ENCODE data around the gene PDHX. TPM values are rescaled to one million over a fixed set of nuclear protein-coding genes. Genes with fewer than 3 reads are reported as not detected.
A peak's percentile ranks its signal among the peaks of the same experiment; 100 is the strongest.

The PDHX gene
- total and polyA plus RNA-seq, 11 donors, result 74.0 to 204 (median 127) TPM

DNA sequence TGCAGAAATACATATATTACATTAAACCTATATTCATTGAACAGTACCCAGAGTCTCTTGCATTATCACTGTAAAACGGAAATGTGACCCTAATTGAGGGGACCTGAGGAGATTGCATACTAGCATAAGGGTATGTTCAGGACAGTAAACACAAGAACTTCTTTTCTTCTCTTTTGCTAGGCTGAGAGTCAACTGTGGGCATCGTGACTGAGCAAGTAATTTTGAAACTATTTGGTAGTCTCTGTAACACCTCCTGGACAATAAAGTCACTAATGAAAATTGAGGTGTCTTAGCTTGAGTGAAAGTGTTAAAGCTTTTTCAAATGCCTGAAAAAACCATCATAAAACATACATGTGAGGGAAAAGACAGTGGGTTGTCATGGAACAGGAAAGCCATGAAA lies 90.9 kb downstream of the PDHX start:
- Histone ChIP-seq H3K9me3 (no peaks in the 10 kb centered on the region), H3K4me1 (peaks cover 0 to 22% (median 0%) of the 10 kb centered on the region in 12 donors), H3K4me3 (no peak overlapping the region), H3K27ac (peak overlapping the region in 1 of 12 donors; percentile 29), H3K36me3 (no peaks in the 10 kb centered on the region), H3K27me3 (no peaks in the 10 kb centered on the region)
- 75 to 84% (median 77%) methylated on average over 2 of the region's 2 CpGs for WGBS, 4 donors
- TF ChIP-seq CTCF (IDR thresholded peaks at IDR 0.05) (no peak), POLR2A (IDR thresholded peaks at IDR 0.05) (no peak)
- no peak for ATAC-seq
- intact Hi-C loops (cut with DNase I), result loop anchor here in 1 of 10 donors (1.0 kb wide), 1 partner anchor 11 kb away; no protein-coding TSS in a partner anchor
- no peak for DNase-seq

GRCh38 chr11:35009191-35009943 lies 92.9 kb downstream of the PDHX start:
- WGBS, 4 donors, result 88 to 90% (median 90%) methylated on average over 5 of the region's 5 CpGs
- intact Hi-C loops (cut with DNase I), result no loop called here
- no peaks in the 10 kb centered on the region for H3K36me3 ChIP-seq
- no peaks in the 10 kb centered on the region for H3K27me3 ChIP-seq
- H3K27ac ChIP-seq, result no peak overlapping the region
- no peak for DNase-seq
- ATAC-seq, result no peak
- TF ChIP-seq POLR2A (IDR thresholded peaks at IDR 0.05), result no peak
- TF ChIP-seq CTCF (IDR thresholded peaks at IDR 0.05), result no peak
- peaks cover 0 to 35% (median 0%) of the 10 kb centered on the region in 12 donors for H3K4me1 ChIP-seq
- H3K9me3 ChIP-seq, result no peaks in the 10 kb centered on the region
- no peak overlapping the region for H3K4me3 ChIP-seq

DNA sequence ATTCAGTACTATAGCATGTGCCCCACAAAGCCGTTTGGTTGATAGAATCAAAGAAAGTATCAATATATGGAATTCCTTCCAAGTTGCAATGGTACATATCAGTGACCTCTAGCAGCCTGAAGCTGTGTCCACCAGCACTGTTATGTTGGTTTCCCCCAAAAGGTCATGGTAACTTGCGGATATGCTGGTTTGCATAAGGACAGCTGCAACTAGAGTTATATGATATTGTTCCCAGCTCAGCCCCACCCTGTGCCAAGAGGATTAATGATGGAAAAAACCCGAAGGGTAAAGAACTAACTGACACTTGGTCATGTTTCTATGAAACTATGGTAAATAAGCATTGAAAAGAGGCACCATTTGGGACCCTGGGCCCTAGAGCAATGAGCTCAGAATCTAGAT lies 93.5 kb downstream of the PDHX start:
- ATAC-seq (no peak), DNase-seq (no peak)
- H3K4me3 ChIP-seq, result no peak overlapping the region
- H3K9me3 ChIP-seq, result no peaks in the 10 kb centered on the region
- no peaks in the 10 kb centered on the region for H3K36me3 ChIP-seq
- intact Hi-C loops (cut with DNase I), result no loop called here
- 53 to 89% (median 66%) methylated on average over 3 of the region's 3 CpGs for WGBS, 4 donors
- no peak overlapping the region for H3K27ac ChIP-seq
- peaks cover 0 to 35% (median 0%) of the 10 kb centered on the region in 12 donors for H3K4me1 ChIP-seq
- no peaks in the 10 kb centered on the region for H3K27me3 ChIP-seq
- no peak for TF ChIP-seq POLR2A (IDR thresholded peaks at IDR 0.05)
- TF ChIP-seq CTCF (IDR thresholded peaks at IDR 0.05), result no peak

DNA sequence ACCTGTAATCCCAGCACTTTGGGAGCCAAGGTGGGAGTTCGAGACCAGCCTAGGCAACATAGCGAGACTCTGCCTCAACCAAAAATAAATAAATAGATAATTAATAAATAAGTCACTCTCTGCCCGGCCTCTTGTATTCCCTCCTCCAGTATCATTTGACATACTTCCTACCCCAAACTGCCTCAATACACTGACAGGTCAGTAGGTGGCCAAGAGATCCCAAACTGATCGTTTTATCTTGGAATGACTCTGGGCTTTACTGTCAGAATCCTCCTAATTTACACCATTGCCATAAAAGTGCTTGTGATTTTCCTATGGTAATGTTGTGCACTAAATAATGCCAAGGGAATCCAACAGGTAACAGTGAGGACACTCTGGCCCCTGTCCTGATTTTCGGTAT lies 94.2 kb downstream of the PDHX start:
- WGBS, 4 donors, result 67 to 93% (median 75%) methylated on average over 5 of the region's 5 CpGs
- no peak for TF ChIP-seq CTCF (IDR thresholded peaks at IDR 0.05)
- TF ChIP-seq POLR2A (IDR thresholded peaks at IDR 0.05), result no peak
- H3K4me3 ChIP-seq, result no peak overlapping the region
- peaks cover 0 to 35% (median 0%) of the 10 kb centered on the region in 12 donors for H3K4me1 ChIP-seq
- ATAC-seq (no peak), DNase-seq (no peak)
- H3K27me3 ChIP-seq, result no peaks in the 10 kb centered on the region
- H3K36me3 ChIP-seq, result no peaks in the 10 kb centered on the region
- intact Hi-C loops (cut with DNase I), result no loop called here
- H3K9me3 ChIP-seq, result no peaks in the 10 kb centered on the region
- H3K27ac ChIP-seq, result no peak overlapping the region

Data from heart left ventricle (tissue), 16 donors.